Adipose tissue (tissue), 3 donors: ENCODE results near the gene AMIGO2. TPM values are rescaled to one million over a fixed set of nuclear protein-coding genes. Genes with fewer than 3 reads are reported as not detected.
"Not testable (repeated sequence)": the region's sequence is repeated elsewhere in the genome, so short reads cannot be mapped to it uniquely, and the experiment has no call there.

Experiments used
- H3K27ac ChIP-seq: one replicate; pipeline ENCODE4 v1.5.1; 2013; ENCODE audit warnings: low read depth, low read length
- WGBS, 3 donors: extraction: QIAGEN DNeasy Blood & Tissue Kit; methylation state at CpG; one replicate each; pipeline ENCODE4 v1.1.7; 2013; 5-methylcytosine and 5-hydroxymethylcytosine counted together
- polyA plus RNA-seq, 3 donors: library from polyadenylated mRNA; stranded (reverse); fragments of 200-250 nt; gene quantifications; one replicate each; pipeline ENCODE4 v1.2.3, GENCODE V29; 2013
- donor health status: healthy with polysubstance abuse.
- donor health status: Bipolar disorder and iron deficiency.
- donor health status: healthy.

The AMIGO2 gene
- polyA plus RNA-seq, 3 donors: 1.7 to 14.0 (median 3.6) TPM

GRCh38 chr12:47053961-47054360 lies 25.8 kb downstream of the AMIGO2 start:
- H3K27ac ChIP-seq: no peak overlapping the region

DNA sequence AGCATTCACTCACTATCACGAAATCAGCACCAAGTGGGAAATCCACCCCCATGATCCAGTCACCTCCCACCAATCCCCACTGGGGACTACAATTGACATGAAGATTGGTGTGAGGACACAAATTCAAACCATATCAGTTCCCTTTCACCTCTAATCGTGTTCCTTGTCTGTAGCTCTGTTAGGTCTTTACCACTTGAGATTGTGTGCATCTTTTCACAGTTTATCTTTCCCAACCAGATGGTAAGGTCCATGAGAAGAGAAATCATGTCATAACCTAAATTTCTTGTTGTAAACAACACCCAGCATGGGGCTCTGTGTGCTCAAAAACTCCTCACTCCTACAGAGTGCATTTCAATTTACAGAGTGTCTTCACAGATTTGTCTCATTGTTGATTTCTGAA lies 27.5 kb downstream of the AMIGO2 start:
- 73 to 84% (median 78%) methylated on average over 2 of the region's 2 CpGs for WGBS, 3 donors
- no peak overlapping the region for H3K27ac ChIP-seq

GRCh38 chr12:47051291-47051690 lies 28.5 kb downstream of the AMIGO2 start:
- WGBS, 3 donors: 84 to 89% (median 88%) methylated on average over 3 of the region's 3 CpGs

GRCh38 chr12:47048541-47048940 lies 31.2 kb downstream of the AMIGO2 start:
- H3K27ac ChIP-seq: no peak overlapping the region

More at GRCh38 chr12:47051291-47051690, 28.5 kb downstream of the AMIGO2 start:
- H3K27ac ChIP-seq: not testable (repeated sequence)

- no peak overlapping the region for H3K27ac ChIP-seq
- WGBS, 3 donors: 89 to 95% (median 90%) methylated on average over 4 of the region's 4 CpGs
Observed at GRCh38 chr12:47041327-47041726, 38.4 kb downstream of the AMIGO2 start.

DNA sequence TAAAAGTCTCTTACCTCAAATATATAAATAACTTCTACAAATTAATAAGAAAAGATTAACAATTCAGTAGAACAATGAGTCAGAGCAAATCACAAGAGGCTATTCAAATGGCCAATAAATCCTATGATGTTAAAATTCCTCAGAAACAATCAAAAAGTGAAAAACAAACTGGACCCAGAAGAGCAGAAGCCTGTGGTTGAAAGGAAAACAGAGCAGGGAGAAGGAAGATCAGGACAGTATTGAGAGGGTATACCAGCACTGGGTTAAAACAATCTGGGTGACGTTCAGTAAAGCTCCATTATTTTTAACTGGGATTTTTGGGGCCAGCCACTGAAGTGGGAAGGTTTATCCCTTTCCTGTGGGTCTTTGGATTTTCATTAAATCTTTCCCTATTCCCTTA lies 40.0 kb downstream of the AMIGO2 start:
- no peak overlapping the region for H3K27ac ChIP-seq
- WGBS, 3 donors: 71 to 90% (median 87%) methylated on average over 1 of the region's 1 CpG

DNA sequence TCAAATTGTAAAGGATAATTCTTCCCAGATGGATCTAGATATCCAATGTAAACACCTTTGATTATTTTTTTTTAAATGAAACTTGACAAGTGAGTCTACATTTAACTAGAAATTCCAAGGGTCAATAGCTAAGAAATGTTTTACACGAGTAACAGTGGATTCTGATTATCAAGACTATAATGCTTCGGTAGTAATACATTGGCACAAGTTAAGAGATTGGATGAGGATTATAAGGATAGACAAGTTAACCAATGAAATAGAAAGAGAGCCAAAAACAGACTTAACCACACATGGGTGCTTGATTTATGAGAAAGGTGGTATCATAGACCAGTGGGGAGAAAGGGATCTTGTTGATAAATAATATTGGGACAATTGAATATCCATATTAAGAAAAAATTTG lies 40.7 kb downstream of the AMIGO2 start:
- WGBS, 3 donors: 37 to 95% (median 93%) methylated on average over 2 of the region's 2 CpGs

GRCh38 chr12:47038270-47038748 lies 41.5 kb downstream of the AMIGO2 start:
- 42 to 78% (median 70%) methylated on average over 1 of the region's 1 CpG for WGBS, 3 donors
- no peak overlapping the region for H3K27ac ChIP-seq

More for the DNA sequence above, 40.7 kb downstream of the AMIGO2 start:
- H3K27ac ChIP-seq: no peak overlapping the region

GRCh38 chr12:47035484-47035883 lies 44.3 kb downstream of the AMIGO2 start:
- H3K27ac ChIP-seq: no peak overlapping the region
- 69 to 84% (median 81%) methylated on average over 3 of the region's 3 CpGs for whole genome bisulfite sequencing, 3 donors

- no peak overlapping the region for H3K27ac ChIP-seq
- 80 to 88% (median 84%) methylated on average over 2 of the region's 2 CpGs for WGBS, 3 donors
Observed at GRCh38 chr12:47034661-47035060, 45.1 kb downstream of the AMIGO2 start.

GRCh38 chr12:47033789-47034555 lies 45.8 kb downstream of the AMIGO2 start:
- no peak overlapping the region for H3K27ac ChIP-seq

GRCh38 chr12:47033081-47033480 lies 46.7 kb downstream of the AMIGO2 start:
- H3K27ac ChIP-seq: no peak overlapping the region
- 42 to 59% (median 45%) methylated on average over 5 of the region's 5 CpGs for WGBS, 3 donors

More at GRCh38 chr12:47033789-47034555, 45.8 kb downstream of the AMIGO2 start:
- WGBS, 3 donors: 84 to 88% (median 85%) methylated on average over 5 of the region's 5 CpGs

- 0 to 5% (median 2%) methylated on average over 1 of the region's 1 CpG for WGBS, 3 donors
- no peak overlapping the region for H3K27ac ChIP-seq
Observed at GRCh38 chr12:47032644-47033043, 47.1 kb downstream of the AMIGO2 start.

DNA sequence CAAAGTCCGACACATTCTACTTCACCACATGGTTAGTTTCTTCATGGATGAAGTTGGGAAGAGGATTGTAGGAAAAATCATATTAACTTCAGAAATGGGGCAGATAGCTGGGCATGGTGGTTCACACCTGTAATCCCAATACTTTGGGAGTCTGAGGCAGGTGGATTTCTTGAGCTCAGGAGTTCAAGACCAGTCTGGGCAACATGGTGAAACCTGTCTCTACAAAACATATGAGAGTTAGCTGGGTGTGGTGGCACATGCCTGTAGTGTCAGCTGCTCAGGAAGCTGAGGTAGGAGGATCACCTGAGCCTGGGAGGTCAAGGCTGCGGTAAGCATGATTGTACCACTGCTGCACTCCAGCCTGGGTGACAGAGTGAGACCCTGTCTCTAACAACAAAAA lies 49.9 kb downstream of the AMIGO2 start:
- 97 to 99% (median 97%) methylated on average over 2 of the region's 2 CpGs for WGBS, 3 donors
- H3K27ac ChIP-seq: no peak overlapping the region

DNA sequence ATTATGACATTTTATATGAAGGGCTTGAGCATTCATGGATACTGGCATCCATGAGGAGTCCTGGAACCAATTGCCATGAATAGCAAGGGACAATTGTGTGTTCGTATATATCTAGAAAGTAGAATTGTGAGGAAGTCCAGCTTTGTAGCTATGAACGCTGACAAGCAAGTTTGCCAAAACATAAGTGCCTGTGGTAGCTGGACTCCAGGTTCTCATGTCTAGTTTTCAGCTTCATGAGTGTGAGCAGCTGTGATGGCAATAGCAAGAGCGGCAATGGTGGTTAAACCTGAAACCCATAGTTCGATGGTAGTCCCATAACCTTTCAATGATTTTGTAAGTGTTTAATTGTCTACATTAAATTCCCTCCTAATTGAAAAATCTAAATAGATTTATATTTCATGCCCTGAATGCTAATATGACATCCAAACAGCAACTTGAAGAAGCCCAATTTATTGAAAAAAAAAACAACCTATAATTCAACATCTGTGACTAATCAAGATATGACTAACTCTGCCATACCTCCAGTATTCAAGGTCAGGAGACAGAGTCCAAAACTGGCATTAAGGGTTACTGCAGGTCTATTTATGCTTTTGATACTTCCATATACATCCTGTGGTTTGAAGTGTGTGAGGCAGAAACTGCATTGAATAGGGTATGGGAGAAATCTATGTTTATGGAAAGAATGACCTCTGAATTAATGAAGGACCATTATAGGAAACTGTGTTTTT lies 50.6 kb downstream of the AMIGO2 start:
- WGBS, 3 donors: 81 to 92% (median 85%) methylated on average over 4 of the region's 4 CpGs
- no peak overlapping the region for H3K27ac ChIP-seq

- no peak overlapping the region for H3K27ac ChIP-seq
- 78 to 85% (median 84%) methylated on average over 5 of the region's 5 CpGs for WGBS, 3 donors
Observed at GRCh38 chr12:47028186-47028585, 51.6 kb downstream of the AMIGO2 start.
